Parathyroid adenoma (tissue), 2 donors: Measurements from ENCODE around the gene TBC1D12.

Source experiments
- H2AFZ ChIP-seq: fragments of 300-600 bp; sonication (generic); one replicate; pipeline ENCODE4 v1.7.0; 2017; ENCODE audit warnings: antibody characterized with exemption, mild to moderate bottlenecking
- H3K27ac ChIP-seq: fragments of 300-600 bp; sonication (generic); one replicate; pipeline ENCODE4 v1.7.0; 2017
- H3K27me3 ChIP-seq: fragments of 300-600 bp; sonication (generic); one replicate; pipeline ENCODE4 v1.7.0; 2017; ENCODE audit warnings: low read length; ENCODE audit not compliant: control insufficient read depth, insufficient read depth
- H3K36me3 ChIP-seq: fragments of 300-600 bp; sonication (generic); one replicate; pipeline ENCODE4 v1.7.0; 2017; ENCODE audit warnings: low read length; ENCODE audit not compliant: control insufficient read depth, insufficient read depth
- H3K4me1 ChIP-seq: fragments of 300-600 bp; sonication (generic); one replicate; pipeline ENCODE4 v1.7.0; 2017; ENCODE audit warnings: control low read depth
- H3K4me2 ChIP-seq: fragments of 300-600 bp; sonication (generic); one replicate; pipeline ENCODE4 v1.7.0; 2017; ENCODE audit warnings: low read length
- H3K4me3 ChIP-seq: fragments of 300-600 bp; sonication (generic); one replicate; pipeline ENCODE4 v1.7.0; 2017; ENCODE audit warnings: low read depth, low read length
- H3K79me2 ChIP-seq: fragments of 300-600 bp; sonication (generic); one replicate; pipeline ENCODE4 v1.7.0; 2017; ENCODE audit warnings: control low read depth
- H3K9ac ChIP-seq: fragments of 300-600 bp; sonication (generic); one replicate; pipeline ENCODE4 v1.7.0; 2017; ENCODE audit warnings: mild to moderate bottlenecking
- H3K9me3 ChIP-seq: fragments of 300-600 bp; sonication (generic); one replicate; pipeline ENCODE4 v1.7.0; 2017; ENCODE audit warnings: low read length; ENCODE audit not compliant: control insufficient read depth
- TF ChIP-seq, protein P1 (sequence below): fragments of 300-600 bp; sonication (generic); IDR thresholded peaks from one replicate; pipeline ENCODE4 v1.7.0; 2017; ENCODE audit warnings: antibody characterized with exemption, mild to moderate bottlenecking
- donor health status: primary hyperparathyroidism.

TBC1D12 gene

DNA sequence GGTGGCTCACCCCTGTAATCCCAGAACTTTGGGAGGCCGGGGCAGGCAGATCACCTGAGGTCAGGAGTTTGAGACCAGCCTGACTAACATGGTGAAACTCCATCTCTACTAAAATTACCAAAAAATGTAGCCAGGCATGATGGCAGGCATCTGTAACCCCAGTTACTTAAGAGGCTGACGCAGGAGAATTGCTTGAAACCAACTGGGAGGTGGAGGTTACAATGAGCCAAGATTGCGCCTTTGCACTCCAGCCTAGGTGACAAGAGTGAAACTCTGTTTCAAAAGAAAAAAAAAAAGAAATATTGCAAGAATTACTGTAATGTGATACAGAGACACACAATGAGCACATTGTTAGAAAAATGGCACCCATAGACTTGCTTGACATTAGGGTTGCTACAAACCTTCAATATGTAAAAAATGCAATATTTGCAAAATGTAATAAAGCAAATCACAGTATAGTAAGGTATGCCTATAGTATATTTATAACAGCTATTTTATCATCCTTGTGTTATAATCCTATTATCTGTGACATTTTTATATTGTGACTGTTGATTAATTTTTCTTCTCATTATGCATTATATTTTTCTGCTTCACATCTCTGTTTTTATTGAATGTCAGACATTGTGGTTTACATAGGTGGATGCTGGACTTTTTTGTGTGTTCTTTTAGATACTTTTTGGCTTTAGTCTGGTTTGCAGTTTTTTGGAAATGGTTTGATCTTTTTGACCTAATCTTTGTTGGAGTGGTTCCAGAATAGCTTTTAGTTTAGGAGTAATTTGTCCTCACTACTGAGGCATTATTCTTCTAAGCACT, 87.8 kb downstream of the TBC1D12 start:
- H3K4me1 ChIP-seq: no peaks in the 10 kb centered on the region
- no peaks in the 10 kb centered on the region for H3K36me3 ChIP-seq
- H3K9me3 ChIP-seq: no peaks in the 10 kb centered on the region
- no peak overlapping the region for H3K27ac ChIP-seq
- no peak overlapping the region for H3K4me2 ChIP-seq
- H3K79me2 ChIP-seq: peaks cover 12% of the 10 kb centered on the region
- no peak overlapping the region for H3K4me3 ChIP-seq
- no peak overlapping the region for H3K9ac ChIP-seq
- no peak overlapping the region for H2AFZ ChIP-seq
- TF ChIP-seq, protein P1, sequence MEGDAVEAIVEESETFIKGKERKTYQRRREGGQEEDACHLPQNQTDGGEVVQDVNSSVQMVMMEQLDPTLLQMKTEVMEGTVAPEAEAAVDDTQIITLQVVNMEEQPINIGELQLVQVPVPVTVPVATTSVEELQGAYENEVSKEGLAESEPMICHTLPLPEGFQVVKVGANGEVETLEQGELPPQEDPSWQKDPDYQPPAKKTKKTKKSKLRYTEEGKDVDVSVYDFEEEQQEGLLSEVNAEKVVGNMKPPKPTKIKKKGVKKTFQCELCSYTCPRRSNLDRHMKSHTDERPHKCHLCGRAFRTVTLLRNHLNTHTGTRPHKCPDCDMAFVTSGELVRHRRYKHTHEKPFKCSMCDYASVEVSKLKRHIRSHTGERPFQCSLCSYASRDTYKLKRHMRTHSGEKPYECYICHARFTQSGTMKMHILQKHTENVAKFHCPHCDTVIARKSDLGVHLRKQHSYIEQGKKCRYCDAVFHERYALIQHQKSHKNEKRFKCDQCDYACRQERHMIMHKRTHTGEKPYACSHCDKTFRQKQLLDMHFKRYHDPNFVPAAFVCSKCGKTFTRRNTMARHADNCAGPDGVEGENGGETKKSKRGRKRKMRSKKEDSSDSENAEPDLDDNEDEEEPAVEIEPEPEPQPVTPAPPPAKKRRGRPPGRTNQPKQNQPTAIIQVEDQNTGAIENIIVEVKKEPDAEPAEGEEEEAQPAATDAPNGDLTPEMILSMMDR: no peak
- H3K27me3 ChIP-seq: no peaks in the 10 kb centered on the region

DNA sequence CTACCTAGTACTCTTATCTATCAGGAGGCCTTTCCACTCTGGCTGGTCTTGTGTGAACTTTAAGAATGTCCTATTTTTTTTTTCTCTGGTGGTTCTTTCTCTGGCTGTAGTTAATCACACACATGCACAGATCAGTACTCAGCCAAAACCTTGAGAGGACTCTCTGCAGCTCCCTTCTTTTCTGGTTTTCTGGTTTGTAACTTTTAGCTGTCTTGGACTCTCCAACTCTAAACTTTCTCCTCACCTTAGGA, 88.4 kb downstream of the TBC1D12 start:
- Histone ChIP-seq H2AFZ (no peak overlapping the region), H3K4me3 (no peak overlapping the region), H3K9me3 (no peaks in the 10 kb centered on the region), H3K27ac (no peak overlapping the region), H3K36me3 (no peaks in the 10 kb centered on the region), H3K9ac (no peak overlapping the region), H3K4me2 (no peak overlapping the region), H3K79me2 (peaks cover 12% of the 10 kb centered on the region), H3K27me3 (no peaks in the 10 kb centered on the region), H3K4me1 (no peaks in the 10 kb centered on the region)
- TF ChIP-seq, protein P1: no peak

DNA sequence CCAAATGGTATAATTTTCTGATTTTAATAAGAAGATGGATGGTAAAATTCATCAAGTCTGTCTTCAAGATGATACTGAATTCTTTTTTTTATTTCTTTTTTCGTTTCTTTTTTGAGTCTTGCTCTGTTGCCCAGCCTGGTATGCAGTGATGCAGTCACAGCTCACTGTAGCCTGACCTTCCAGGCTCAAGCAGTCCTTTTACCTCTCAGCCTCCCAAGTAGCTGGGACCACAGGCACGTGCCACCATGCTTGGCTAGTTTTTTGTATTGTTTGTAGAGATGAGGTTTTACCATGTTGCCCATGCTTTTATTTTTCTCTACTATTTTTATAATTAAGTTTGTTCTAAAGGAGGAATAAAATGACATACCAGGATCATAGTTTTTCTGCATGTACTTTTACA, 91.1 kb downstream of the TBC1D12 start:
- no peaks in the 10 kb centered on the region for H3K27me3 ChIP-seq
- H3K4me3 ChIP-seq: no peak overlapping the region
- H3K9ac ChIP-seq: no peak overlapping the region
- H3K4me2 ChIP-seq: no peak overlapping the region
- no peaks in the 10 kb centered on the region for H3K36me3 ChIP-seq
- no peak overlapping the region for H3K27ac ChIP-seq
- H2AFZ ChIP-seq: no peak overlapping the region
- H3K4me1 ChIP-seq: no peaks in the 10 kb centered on the region
- TF ChIP-seq, protein P1: no peak
- H3K79me2 ChIP-seq: peaks cover 6% of the 10 kb centered on the region
- no peaks in the 10 kb centered on the region for H3K9me3 ChIP-seq

DNA sequence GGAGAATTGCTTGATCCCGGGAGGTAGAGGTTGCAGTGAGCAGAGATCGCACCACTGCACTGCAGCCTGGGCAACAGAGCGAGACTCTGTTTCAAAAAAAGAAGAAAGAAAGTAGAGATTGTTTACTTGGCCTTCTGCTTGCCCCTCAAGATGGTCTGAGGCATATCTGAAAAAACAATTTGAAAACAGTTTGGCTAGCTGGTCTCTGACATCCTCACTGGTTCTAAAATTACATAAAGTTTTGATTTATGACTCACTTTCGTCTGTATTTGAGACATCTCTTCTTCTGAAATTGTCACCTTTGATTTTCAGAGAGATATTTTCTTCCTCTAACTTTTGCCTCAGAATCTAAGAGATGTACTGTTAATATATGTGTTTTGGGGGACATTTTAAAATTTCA, 93.7 kb downstream of the TBC1D12 start:
- H3K4me3 ChIP-seq: no peak overlapping the region
- H3K4me2 ChIP-seq: no peak overlapping the region
- no peak overlapping the region for H2AFZ ChIP-seq
- no peak overlapping the region for H3K9ac ChIP-seq
- H3K36me3 ChIP-seq: no peaks in the 10 kb centered on the region
- no peak overlapping the region for H3K27ac ChIP-seq
- TF ChIP-seq, protein P1: no peak
- H3K9me3 ChIP-seq: no peaks in the 10 kb centered on the region
- H3K27me3 ChIP-seq: no peaks in the 10 kb centered on the region
- no peaks in the 10 kb centered on the region for H3K4me1 ChIP-seq
- H3K79me2 ChIP-seq: no peaks in the 10 kb centered on the region

DNA sequence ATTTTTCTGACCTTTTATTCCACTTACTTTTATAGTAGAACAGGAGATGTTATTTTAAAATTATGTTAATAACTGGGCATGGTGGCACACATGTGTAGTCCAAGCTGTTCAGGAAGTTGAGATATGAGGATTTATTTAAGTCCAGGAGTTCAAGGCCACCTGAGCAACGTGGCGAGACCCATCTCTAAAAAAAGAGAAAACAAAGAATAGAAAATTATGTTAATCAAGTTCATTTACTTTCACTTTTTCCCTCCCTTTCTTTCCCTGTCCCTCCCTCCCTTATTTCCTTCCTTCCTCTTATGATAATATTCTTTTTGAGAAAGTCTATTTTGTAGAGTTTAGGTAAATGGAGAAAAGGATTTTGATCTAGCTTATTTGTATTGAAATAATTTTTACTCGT, 94.3 kb downstream of the TBC1D12 start:
- Histone ChIP-seq H2AFZ (no peak overlapping the region), H3K27me3 (no peaks in the 10 kb centered on the region), H3K4me1 (no peaks in the 10 kb centered on the region), H3K9ac (no peak overlapping the region), H3K4me3 (no peak overlapping the region), H3K27ac (no peak overlapping the region), H3K36me3 (no peaks in the 10 kb centered on the region), H3K4me2 (no peak overlapping the region), H3K9me3 (no peaks in the 10 kb centered on the region), H3K79me2 (no peaks in the 10 kb centered on the region)
- TF ChIP-seq, protein P1: no peak
